ENCODE data around the gene IFNG.
"Not testable (repeated sequence)": the region's sequence is repeated elsewhere in the genome, so short reads cannot be mapped to it uniquely, and the experiment has no call there.

The IFNG gene

GRCh38 chr12:68178184-68178583 is 18.6 kb upstream of the IFNG start:
- H3K4me3 ChIP-seq (ENCODE audit: low read depth, low read length), result no peak overlapping the region
- no peak for TF ChIP-seq CTCF (conservative IDR thresholded peaks at IDR 0.05; ENCODE audit: low read depth, low read length)
- peak; percentile 7 for DNase-seq (ENCODE audit: low read depth)

- H3K4me3 ChIP-seq (ENCODE audit: low read depth, low read length), result no peak overlapping the region
- TF ChIP-seq CTCF (conservative IDR thresholded peaks at IDR 0.05; ENCODE audit: low read depth, low read length), result no peak
- DNase-seq (ENCODE audit: low read depth), result no peak
Observed at GRCh38 chr12:68177562-68177961, 18.0 kb upstream of the IFNG start.

- H3K4me3 ChIP-seq (ENCODE audit: low read depth, low read length), result no peak overlapping the region
- TF ChIP-seq CTCF (conservative IDR thresholded peaks at IDR 0.05; ENCODE audit: low read depth, low read length), result no peak
- no peak for DNase-seq (ENCODE audit: low read depth)
Observed at GRCh38 chr12:68176257-68176656, 16.7 kb upstream of the IFNG start.

GRCh38 chr12:68175557-68176061 is 16.1 kb upstream of the IFNG start:
- no peak overlapping the region for H3K4me3 ChIP-seq (ENCODE audit: low read depth, low read length)
- DNase-seq (ENCODE audit: low read depth), result no peak
- TF ChIP-seq CTCF (conservative IDR thresholded peaks at IDR 0.05; ENCODE audit: low read depth, low read length), result no peak

GRCh38 chr12:68174761-68175160 is 15.2 kb upstream of the IFNG start:
- H3K4me3 ChIP-seq (ENCODE audit: low read depth, low read length); DNase-seq (ENCODE audit: low read depth): not testable (repeated sequence)

GRCh38 chr12:68173792-68174191 is 14.3 kb upstream of the IFNG start:
- DNase-seq (ENCODE audit: low read depth), result no peak
- TF ChIP-seq CTCF (conservative IDR thresholded peaks at IDR 0.05; ENCODE audit: low read depth, low read length), result no peak
- no peak overlapping the region for H3K4me3 ChIP-seq (ENCODE audit: low read depth, low read length)

GRCh38 chr12:68170726-68171125 is 11.2 kb upstream of the IFNG start:
- no peak overlapping the region for H3K4me3 ChIP-seq (ENCODE audit: low read depth, low read length)
- TF ChIP-seq CTCF (conservative IDR thresholded peaks at IDR 0.05; ENCODE audit: low read depth, low read length), result no peak
- no peak for DNase-seq (ENCODE audit: low read depth)
